ENCODE data around the gene GNAL. TPM values are rescaled to one million over a fixed set of nuclear protein-coding genes. Genes with fewer than 3 reads are reported as not detected.

Gene GNAL
- total RNA-seq, 6 experiments from 2014 or later: 0.09 to 0.21 (median 0.17) TPM

DNA sequence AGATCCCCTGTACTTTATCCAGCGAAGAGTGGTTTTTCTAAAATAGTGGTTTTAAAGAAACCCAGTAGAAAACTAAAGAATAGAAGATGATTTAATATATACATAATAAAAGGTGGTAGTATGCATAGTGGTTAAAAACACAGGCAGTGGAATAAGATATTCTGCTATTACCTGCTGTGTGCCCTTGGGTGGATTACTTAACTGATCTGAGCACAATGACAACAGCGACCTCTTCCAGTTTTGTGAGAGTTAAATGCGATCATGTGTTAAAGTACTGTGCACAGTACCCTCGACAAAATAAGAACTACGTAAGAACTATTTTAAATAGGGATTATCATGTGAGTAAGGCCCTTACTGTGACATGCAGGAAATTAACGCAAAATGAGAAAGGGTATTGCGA lies 132.1 kb downstream of the GNAL start:
- Mint-ChIP-seq H3K27ac (no peak overlapping the region), H3K27me3 (ENCODE audit: insufficient read depth) (peaks cover 21% of the 10 kb centered on the region)
- TF ChIP-seq, protein P1, sequence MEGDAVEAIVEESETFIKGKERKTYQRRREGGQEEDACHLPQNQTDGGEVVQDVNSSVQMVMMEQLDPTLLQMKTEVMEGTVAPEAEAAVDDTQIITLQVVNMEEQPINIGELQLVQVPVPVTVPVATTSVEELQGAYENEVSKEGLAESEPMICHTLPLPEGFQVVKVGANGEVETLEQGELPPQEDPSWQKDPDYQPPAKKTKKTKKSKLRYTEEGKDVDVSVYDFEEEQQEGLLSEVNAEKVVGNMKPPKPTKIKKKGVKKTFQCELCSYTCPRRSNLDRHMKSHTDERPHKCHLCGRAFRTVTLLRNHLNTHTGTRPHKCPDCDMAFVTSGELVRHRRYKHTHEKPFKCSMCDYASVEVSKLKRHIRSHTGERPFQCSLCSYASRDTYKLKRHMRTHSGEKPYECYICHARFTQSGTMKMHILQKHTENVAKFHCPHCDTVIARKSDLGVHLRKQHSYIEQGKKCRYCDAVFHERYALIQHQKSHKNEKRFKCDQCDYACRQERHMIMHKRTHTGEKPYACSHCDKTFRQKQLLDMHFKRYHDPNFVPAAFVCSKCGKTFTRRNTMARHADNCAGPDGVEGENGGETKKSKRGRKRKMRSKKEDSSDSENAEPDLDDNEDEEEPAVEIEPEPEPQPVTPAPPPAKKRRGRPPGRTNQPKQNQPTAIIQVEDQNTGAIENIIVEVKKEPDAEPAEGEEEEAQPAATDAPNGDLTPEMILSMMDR (IDR thresholded peaks at IDR 0.05): no peak

DNA sequence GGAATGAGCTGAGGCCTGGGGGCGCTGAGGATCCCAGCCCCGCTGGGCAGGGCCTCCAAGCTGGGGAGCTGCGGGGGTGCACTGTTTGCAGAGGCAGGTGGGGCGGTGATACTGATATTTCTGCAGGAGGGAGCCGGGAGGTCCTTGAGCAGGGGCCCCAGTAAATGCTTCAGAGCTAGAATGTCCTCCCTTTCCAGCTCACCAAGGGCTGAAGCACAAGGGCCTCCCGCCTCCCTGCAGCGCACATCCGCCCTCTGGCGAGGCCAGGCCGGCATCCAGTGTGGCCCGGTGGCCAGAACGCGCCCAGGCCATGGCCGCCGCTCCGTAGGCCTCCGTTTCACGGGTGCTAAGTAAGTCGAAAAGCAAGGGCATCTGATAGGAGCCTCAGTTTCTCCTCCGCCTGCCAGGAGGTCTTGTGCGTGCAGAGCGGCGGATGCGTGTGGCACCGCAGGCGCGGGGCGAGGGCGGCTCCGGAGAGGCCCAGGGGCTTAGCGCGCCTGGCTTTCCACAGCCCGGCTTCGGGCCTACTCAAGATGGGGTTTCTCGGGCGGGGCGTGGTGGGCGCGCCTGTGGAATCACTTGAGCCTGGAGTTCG lies 132.7 kb downstream of the GNAL start:
- TF ChIP-seq, protein P1 (IDR thresholded peaks at IDR 0.05): no peak
- no peaks in the 10 kb centered on the region for H3K36me3 Mint-ChIP-seq (ENCODE audit: low read depth)
- no peak overlapping the region for H3K27ac Mint-ChIP-seq
- no peaks in the 10 kb centered on the region for H3K4me1 Mint-ChIP-seq (ENCODE audit: low read depth)
- no peak overlapping the region for H3K4me3 Mint-ChIP-seq
- no peak for DNase-seq
- peaks cover 20% of the 10 kb centered on the region for H3K27me3 Mint-ChIP-seq (ENCODE audit: insufficient read depth)
- no peaks in the 10 kb centered on the region for H3K9me3 Mint-ChIP-seq

More for the DNA sequence above, 132.1 kb downstream of the GNAL start:
- Mint-ChIP-seq H3K36me3 (ENCODE audit: low read depth) (no peaks in the 10 kb centered on the region), H3K4me3 (no peak overlapping the region), H3K9me3 (no peaks in the 10 kb centered on the region), H3K4me1 (ENCODE audit: low read depth) (no peaks in the 10 kb centered on the region)
- no peak for DNase-seq

DNA sequence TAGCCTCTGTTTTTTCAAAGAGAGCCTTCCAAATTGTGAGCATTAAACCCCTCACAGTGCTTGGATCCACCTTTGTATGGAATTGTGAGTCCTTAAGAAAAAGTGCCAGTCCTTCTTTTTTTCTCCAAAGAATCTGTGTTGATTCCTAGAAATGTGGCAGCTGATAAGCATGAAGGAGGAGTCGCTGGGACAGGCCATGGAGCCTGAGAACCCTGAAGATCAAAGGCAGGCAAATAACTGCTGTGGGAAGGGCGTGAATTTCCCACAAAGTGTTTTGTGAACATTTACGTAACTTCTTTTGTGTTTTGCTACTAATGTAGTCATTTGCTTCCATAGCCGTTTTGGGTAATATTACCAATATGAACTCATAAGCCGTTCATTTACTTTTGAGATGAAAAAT lies 134.5 kb downstream of the GNAL start:
- DNase-seq: no peak
- H3K4me1 Mint-ChIP-seq (ENCODE audit: low read depth): no peaks in the 10 kb centered on the region
- no peaks in the 10 kb centered on the region for H3K9me3 Mint-ChIP-seq
- H3K4me3 Mint-ChIP-seq: no peak overlapping the region
- no peaks in the 10 kb centered on the region for H3K36me3 Mint-ChIP-seq (ENCODE audit: low read depth)
- H3K27ac Mint-ChIP-seq: no peak overlapping the region
- H3K27me3 Mint-ChIP-seq (ENCODE audit: insufficient read depth): peaks cover 10% of the 10 kb centered on the region
- TF ChIP-seq, protein P1 (IDR thresholded peaks at IDR 0.05): no peak

DNA sequence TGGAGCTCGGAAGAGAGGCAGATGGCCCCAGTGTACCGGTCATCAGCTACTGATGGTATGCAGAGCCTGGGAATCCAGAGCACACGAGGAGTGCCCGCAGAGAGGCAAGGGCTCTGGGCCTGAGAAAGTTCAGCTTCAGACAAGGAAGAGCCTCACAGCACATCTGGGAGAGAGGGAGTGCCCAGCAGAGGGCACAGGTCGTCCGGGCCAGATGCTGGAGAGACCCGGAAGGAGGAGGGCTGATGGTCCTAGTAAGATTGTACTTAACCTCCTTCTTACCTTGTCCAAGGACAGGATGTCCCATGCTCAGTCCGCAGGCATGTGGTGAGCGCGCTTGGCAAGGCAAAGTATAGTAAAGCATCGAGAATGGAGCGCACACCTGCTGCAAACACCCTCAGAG lies 137.8 kb downstream of the GNAL start:
- peaks cover 2% of the 10 kb centered on the region; the same call in 1 of the 2 replicates for H3K27me3 Mint-ChIP-seq (ENCODE audit: insufficient read depth)
- H3K4me1 Mint-ChIP-seq (ENCODE audit: low read depth): no peaks in the 10 kb centered on the region
- no peaks in the 10 kb centered on the region for H3K9me3 Mint-ChIP-seq
- TF ChIP-seq, protein P1 (IDR thresholded peaks at IDR 0.05): no peak
- H3K4me3 Mint-ChIP-seq: no peak overlapping the region
- DNase-seq: no peak
- H3K27ac Mint-ChIP-seq: no peak overlapping the region
- H3K36me3 Mint-ChIP-seq (ENCODE audit: low read depth): no peaks in the 10 kb centered on the region

DNA sequence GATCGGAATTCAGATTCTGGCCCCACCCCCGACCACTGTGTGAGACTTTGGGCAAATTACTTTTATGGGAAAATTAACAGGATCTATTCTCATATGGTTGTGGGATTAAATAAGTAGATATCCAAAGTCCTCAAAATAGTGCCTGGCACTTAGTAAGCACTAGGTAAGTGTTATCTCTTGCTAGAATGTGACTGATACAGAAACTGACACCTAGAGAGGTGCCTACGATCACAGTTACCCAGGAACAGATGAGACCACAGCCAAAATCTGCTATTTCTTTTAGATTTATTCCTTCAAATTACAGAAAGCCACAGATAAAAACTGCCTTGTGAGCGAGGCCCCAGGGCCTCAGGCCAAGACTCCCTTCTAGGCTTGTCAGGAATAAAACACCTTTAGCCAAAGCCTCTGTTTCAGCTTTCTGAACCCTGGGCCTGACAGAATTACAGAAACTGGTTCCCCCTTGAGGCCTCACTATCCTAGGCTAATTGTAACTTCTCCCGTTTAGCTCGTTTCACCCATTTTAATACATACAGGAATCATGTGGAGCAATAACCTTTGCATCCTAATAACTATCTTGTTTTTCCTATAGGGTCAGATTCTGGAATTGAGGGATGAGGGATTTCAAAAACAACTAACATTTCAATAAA lies 139.8 kb downstream of the GNAL start:
- H3K4me1 Mint-ChIP-seq (ENCODE audit: low read depth): no peaks in the 10 kb centered on the region

More for the DNA sequence above, 139.8 kb downstream of the GNAL start:
- Mint-ChIP-seq H3K36me3 (ENCODE audit: low read depth) (no peaks in the 10 kb centered on the region), H3K4me3 (no peak overlapping the region), H3K27ac (no peak overlapping the region), H3K9me3 (no peaks in the 10 kb centered on the region), H3K27me3 (ENCODE audit: insufficient read depth) (peaks cover 2% of the 10 kb centered on the region)
- TF ChIP-seq, protein P1 (IDR thresholded peaks at IDR 0.05): no peak
- no peak for DNase-seq
